ENCODE data around the gene NDEL1. TPM values are rescaled to one million over a fixed set of nuclear protein-coding genes. Genes with fewer than 3 reads are reported as not detected.

Gene NDEL1
- total and polyA plus RNA-seq, 10 donors, result 11.6 to 141 (median 81.9) TPM

DNA sequence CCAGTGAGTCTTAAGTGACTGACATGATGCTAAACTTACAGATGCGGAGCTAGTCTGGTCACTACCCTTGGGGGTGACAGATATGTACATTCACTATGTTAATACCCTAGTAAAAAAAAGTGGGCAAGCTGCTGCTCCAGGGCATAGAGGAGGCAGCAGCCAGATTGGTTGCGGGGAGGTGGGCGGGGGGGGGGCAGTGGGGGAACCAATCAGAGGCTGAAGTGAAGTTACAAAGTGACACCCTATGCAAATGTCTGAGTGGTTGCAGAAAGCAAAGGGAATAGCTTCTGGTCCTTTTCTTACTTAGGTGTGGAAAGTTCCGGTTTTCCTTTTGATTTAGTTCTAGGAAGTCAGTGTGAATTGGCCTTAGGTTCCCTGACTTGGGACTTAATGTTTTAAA, 12.1 kb downstream of the NDEL1 start:
- H3K4me1 ChIP-seq, result peaks cover 0 to 42% (median 10%) of the 10 kb centered on the region in 6 donors
- intact Hi-C loops (cut with DNase I; ENCODE audit: low total_unique reads), result no loop called here
- DNase-seq, result no peak
- no peak for TF ChIP-seq POLR2AphosphoS5 (IDR thresholded peaks at IDR 0.05)
- TF ChIP-seq, protein P1, sequence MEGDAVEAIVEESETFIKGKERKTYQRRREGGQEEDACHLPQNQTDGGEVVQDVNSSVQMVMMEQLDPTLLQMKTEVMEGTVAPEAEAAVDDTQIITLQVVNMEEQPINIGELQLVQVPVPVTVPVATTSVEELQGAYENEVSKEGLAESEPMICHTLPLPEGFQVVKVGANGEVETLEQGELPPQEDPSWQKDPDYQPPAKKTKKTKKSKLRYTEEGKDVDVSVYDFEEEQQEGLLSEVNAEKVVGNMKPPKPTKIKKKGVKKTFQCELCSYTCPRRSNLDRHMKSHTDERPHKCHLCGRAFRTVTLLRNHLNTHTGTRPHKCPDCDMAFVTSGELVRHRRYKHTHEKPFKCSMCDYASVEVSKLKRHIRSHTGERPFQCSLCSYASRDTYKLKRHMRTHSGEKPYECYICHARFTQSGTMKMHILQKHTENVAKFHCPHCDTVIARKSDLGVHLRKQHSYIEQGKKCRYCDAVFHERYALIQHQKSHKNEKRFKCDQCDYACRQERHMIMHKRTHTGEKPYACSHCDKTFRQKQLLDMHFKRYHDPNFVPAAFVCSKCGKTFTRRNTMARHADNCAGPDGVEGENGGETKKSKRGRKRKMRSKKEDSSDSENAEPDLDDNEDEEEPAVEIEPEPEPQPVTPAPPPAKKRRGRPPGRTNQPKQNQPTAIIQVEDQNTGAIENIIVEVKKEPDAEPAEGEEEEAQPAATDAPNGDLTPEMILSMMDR (IDR thresholded peaks at IDR 0.05 in 8 of 11, conservative IDR thresholded peaks at IDR 0.05 in 3 of 11), result no peak
- no peak for TF ChIP-seq POLR2A (IDR thresholded peaks at IDR 0.05)
- H3K27ac ChIP-seq, result no peak overlapping the region
- H3K4me3 ChIP-seq, result no peak overlapping the region
- WGBS, 5 donors, result 86 to 97% (median 94%) methylated on average over 4 of the region's 4 CpGs
- H3K36me3 ChIP-seq, result peaks cover 7 to 93% (median 76%) of the 10 kb centered on the region in 6 donors
- H3K9me3 ChIP-seq, result no peaks in the 10 kb centered on the region
- H3K27me3 ChIP-seq (replicated peaks in 1 of 7), result no peaks in the 10 kb centered on the region

DNA sequence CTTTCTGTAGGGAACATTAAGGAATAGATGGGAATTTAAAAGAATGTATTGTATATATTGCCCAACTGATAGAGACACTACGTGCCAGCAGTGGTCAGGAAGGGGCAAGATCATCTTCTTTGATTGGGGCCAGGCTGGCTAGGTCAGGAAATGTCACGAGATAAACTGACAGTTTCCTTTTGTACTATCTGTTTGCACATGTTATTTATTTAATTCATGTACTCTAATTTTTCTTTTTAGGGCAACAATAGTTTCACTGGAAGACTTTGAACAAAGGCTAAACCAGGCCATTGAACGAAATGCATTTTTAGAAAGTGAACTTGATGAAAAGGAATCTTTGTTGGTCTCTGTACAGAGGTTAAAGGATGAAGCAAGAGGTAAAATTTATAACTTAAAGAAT, 12.6 kb downstream of the NDEL1 start:
- no peak for DNase-seq
- TF ChIP-seq, protein P1 (IDR thresholded peaks at IDR 0.05 in 8 of 11, conservative IDR thresholded peaks at IDR 0.05 in 3 of 11), result no peak
- TF ChIP-seq POLR2AphosphoS5 (IDR thresholded peaks at IDR 0.05) (no peak), POLR2A (IDR thresholded peaks at IDR 0.05) (no peak)
- Histone ChIP-seq H3K4me1 (peaks cover 0 to 36% (median 7%) of the 10 kb centered on the region in 6 donors), H3K27me3 (replicated peaks in 1 of 7) (no peaks in the 10 kb centered on the region), H3K9me3 (no peaks in the 10 kb centered on the region), H3K27ac (no peak overlapping the region), H3K36me3 (peaks cover 7 to 98% (median 81%) of the 10 kb centered on the region in 6 donors), H3K4me3 (no peak overlapping the region)
- 66 to 74% (median 72%) methylated on average over 3 of the region's 3 CpGs for WGBS, 5 donors
- intact Hi-C loops (cut with DNase I; ENCODE audit: low total_unique reads), result no loop called here

DNA sequence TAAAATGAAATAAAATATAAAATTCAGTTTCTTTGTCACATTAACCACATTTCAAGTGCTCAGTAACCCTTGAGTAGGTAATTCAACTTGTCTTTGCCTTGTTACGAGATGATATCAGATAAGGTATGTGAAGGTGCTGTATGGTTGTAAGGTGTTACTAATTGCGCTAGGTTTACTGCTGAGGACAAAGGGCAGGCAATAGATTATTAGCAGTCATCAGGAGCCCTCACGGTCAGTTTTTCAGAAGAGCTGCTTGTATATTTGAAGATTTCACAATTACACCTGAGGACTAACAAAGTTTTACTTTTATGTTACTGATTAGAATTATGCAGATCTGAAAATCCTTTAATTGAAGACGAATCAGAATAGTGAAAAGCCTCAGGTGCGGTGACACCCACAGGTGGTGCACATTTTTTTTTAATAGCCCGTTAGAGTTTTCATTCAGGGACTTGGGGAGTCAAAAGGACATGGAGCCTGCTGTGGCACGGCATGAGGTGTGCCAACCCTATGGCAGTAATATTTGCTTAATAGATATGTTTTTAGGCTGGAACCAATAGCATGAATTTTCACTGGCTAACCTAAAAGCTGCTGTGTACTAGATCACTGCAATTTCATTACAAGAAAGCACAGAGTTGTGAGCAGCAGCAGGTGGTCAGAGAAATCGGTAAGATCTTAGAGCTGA, 16.4 kb downstream of the NDEL1 start:
- whole genome bisulfite sequencing, 5 donors, result 85 to 97% (median 91%) methylated on average over 8 of the region's 8 CpGs
- no peaks in the 10 kb centered on the region for H3K27me3 ChIP-seq (replicated peaks in 1 of 7)
- no peak overlapping the region for H3K4me3 ChIP-seq
- H3K27ac ChIP-seq, result no peak overlapping the region
- peaks cover 7 to 100% (median 90%) of the 10 kb centered on the region in 6 donors for H3K36me3 ChIP-seq
- intact Hi-C loops (cut with DNase I; ENCODE audit: low total_unique reads), result no loop called here
- TF ChIP-seq POLR2AphosphoS5 (IDR thresholded peaks at IDR 0.05) (no peak), POLR2A (IDR thresholded peaks at IDR 0.05) (no peak)
- TF ChIP-seq, protein P1 (IDR thresholded peaks at IDR 0.05 in 8 of 11, conservative IDR thresholded peaks at IDR 0.05 in 3 of 11), result no peak
- H3K9me3 ChIP-seq, result no peaks in the 10 kb centered on the region
- DNase-seq, result no peak
- peaks cover 0 to 6% (median 0%) of the 10 kb centered on the region in 6 donors for H3K4me1 ChIP-seq

DNA sequence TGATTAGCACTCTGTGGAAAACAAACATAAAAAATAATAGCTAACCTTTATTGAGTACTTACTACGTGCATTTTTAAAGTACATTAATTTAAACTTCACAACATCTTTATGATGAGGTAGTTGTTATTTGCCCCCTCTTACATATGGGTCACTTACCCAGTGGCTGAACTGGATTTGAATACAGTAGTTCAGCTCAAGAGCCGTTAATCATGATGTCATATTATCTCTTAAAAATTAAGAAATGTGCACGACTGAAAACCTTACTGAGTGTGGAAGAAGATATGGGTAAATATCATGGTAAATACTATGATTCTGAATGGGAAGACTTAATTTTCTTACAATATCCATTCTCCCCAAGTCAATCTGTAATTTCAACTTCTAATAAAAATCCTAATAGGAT, 17.6 kb downstream of the NDEL1 start:
- no peak overlapping the region for H3K4me3 ChIP-seq
- 88 to 95% (median 89%) methylated on average over 3 of the region's 3 CpGs for WGBS, 5 donors
- H3K9me3 ChIP-seq, result no peaks in the 10 kb centered on the region
- DNase-seq, result no peak
- H3K36me3 ChIP-seq, result peaks cover 5 to 100% (median 93%) of the 10 kb centered on the region in 6 donors
- H3K27me3 ChIP-seq (replicated peaks in 1 of 7), result no peaks in the 10 kb centered on the region
- no peak for TF ChIP-seq POLR2AphosphoS5 (IDR thresholded peaks at IDR 0.05)
- no peak for TF ChIP-seq POLR2A (IDR thresholded peaks at IDR 0.05)
- TF ChIP-seq, protein P1 (IDR thresholded peaks at IDR 0.05 in 8 of 11, conservative IDR thresholded peaks at IDR 0.05 in 3 of 11), result no peak
- peaks cover 0 to 5% (median 0%) of the 10 kb centered on the region in 6 donors for H3K4me1 ChIP-seq
- no peak overlapping the region for H3K27ac ChIP-seq
- intact Hi-C loops (cut with DNase I; ENCODE audit: low total_unique reads), result no loop called here

All from spleen (tissue), 11 donors.